GM19238 (cell line): ENCODE data around the gene APMAP.
"Not testable (repeated sequence)": the region's sequence is repeated elsewhere in the genome, so short reads cannot be mapped to it uniquely, and the experiment has no call there.

ENCODE experiments used
- DNase-seq: peaks from one replicate; pipeline ENCODE4 v3.0.0; 2011; ENCODE audit warnings: low spot score; ENCODE audit not compliant: insufficient read length

APMAP gene

GRCh38 chr20:24934716-24935115 is 57.8 kb downstream of the APMAP start:
- no peak for DNase-seq

- DNase-seq, result no peak
Observed at GRCh38 chr20:24934101-24934661, 58.4 kb downstream of the APMAP start.

- no peak for DNase-seq
Observed at GRCh38 chr20:24933266-24933908, 59.2 kb downstream of the APMAP start.

DNA sequence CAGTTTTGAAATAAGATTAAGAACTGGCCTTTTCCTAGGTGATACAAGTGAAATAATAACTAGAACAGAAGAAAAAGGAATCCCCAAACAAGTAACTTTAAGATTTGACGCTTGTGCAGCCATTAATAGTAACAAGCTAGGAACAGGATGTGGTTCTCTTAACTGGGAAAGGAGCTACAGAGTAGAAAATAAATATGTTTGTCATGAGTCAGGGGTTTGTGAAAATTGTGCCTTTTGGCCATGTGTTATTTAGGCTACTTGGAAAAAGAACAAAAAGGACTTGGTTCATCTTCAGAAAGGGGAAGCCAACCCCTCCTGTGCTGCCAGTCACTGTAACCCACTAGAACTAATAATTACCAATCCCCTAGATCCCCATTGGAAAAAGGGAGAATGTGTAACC is 60.7 kb downstream of the APMAP start:
- DNase-seq, result not testable (repeated sequence)

GRCh38 chr20:24930724-24931688 is 61.5 kb downstream of the APMAP start:
- not testable (repeated sequence) for DNase-seq

DNA sequence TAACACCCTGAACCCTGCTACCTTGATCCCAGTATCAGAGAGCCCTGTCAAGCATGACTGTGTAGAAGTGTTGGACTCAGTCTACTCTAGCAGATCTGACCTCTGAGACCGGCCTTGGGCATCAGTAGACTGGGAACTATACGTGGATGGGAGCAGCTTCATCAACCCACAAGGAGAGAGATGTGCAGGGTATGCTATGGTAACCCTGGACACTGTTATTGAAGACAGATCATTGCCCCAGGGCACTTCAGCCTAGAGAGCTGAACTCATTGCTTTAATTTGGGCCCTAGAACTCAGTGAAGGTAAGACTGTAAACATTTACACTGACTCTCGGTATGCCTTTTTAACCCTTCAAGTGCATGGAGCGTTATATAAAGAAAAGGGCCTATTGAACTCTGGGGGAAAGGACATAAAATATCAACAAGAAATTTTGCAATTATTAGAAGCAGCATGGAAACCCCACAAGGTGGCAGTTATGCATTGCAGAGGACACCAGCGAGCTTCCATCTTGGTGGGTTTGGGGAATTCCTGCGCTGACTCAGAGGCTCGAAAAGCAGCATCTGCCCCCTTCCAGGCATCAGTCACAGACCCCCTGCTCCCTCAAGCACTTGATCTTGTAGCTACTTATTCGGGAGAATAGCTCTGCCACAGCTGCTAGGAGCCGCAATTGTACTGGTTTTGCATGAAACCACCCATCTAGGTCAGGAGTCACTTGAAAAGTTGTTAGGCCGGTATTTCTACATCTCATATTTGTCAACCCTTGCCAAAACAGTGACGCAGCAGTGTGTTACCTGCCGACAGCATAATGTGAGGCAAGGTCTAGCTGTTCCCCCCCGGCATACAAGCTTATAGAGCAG is 62.5 kb downstream of the APMAP start:
- DNase-seq, result not testable (repeated sequence)

GRCh38 chr20:24929259-24929658 is 63.3 kb downstream of the APMAP start:
- not testable (repeated sequence) for DNase-seq

DNA sequence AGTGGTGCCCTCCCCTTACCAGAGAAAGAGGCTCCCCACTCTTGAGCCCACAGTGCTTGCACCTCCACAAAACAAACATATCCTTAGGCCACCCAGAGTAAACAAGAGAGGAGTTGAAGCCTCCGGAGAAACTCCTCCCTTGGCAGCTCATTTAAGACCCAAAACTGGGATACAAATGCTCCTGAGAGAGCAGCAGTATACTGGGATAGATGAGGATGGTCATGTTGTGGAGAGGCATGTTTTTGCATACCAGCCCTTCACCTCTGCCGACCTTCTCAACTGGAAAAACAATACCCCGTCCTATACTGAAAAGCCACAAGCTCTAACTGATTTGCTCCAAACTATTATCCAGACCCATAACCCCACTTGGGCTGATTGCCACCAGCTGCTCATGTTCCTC is 71.8 kb downstream of the APMAP start:
- not testable (repeated sequence) for DNase-seq

DNA sequence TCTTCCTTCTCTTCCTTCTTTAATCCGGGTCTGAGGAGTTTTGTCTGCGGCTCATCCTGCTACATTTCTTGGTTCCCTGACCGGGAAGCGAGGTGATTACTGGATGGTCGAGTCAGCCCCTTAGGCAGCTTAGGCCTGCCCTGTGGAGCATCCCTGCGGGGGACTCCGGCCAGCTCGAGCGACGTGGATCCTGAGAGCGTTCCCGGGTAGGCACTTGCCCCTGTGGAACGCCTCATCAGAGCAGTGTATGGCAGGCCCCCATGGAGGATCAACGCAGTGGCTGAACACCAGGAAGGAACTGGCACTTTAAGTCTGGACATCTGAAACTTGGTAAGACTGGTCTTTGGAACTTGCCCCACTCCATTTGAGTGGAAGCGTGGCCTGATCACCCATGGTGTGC is 72.9 kb downstream of the APMAP start:
- DNase-seq, result not testable (repeated sequence)

DNA sequence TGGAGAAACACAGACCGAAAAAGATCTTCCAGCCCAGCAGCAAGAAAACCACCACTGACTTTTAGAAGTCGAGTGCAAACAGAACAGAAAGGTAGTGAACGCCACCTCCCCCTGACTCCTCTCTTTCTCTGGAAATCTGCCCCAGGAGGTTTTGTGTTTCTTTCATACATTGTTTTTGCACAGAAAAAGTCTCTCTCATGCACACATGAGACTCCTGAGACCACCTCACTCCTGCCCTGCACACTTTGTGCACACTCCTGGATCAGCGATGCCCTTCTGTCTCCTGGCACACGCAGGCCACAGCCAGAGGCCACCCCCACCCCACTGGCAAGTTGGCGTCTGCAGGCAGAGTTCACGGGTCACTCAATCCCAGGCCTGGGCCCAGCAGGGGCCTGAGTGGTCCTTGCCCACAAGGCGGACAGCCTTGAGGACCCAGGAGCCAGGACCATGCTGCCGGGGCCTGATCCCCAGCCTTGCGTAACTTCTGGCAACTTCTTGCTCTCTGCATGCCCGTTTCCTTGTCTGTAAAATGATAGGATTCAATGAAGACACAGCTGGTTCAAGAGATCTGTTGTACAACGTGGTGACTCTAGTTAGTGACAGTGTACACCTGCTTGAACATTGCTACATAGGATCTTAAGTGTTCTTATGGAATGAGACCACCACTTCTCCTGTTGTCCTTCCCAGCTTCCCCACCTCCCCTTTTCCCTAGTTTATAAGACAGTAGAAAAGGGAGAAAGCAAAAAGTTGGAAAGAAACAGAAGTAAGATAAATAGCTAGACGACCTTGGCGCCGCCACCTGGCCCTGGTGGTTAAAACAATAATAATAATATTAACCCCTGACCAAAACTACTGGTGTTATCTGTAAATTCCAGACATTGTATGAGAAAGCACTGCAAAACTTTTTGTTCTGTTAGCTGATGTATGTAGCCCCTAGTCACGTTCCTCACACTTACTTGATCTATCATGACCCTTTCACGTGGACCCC is 73.7 kb downstream of the APMAP start:
- DNase-seq, result no peak

- DNase-seq, result peak; percentile 56
Observed at GRCh38 chr20:24917797-24918578, 74.6 kb downstream of the APMAP start.

- DNase-seq, result no peak
Observed at GRCh38 chr20:24917056-24917455, 75.5 kb downstream of the APMAP start.

- no peak for DNase-seq
Observed at GRCh38 chr20:24916412-24916811, 76.1 kb downstream of the APMAP start.

DNA sequence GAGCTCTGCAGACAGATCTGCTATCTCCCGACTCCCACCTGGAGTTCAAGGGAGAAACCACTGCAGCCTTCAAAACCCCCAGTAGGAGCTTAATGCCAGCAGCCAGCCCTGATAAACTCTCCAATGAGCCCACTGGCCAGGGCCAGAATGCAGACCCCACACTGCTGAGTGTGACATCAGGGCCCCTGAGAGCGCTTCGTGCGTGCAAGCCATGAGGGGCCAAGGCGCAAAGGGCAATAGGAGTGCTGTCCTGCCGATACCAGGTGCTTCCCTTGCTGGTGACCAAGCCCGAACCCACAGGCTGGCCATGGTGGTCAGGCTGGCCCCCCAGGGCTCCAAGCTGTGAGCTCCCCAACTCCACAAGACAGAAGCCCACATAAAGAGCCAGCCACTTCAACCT is 76.7 kb downstream of the APMAP start:
- DNase-seq, result no peak

GRCh38 chr20:24915440-24915839 is 77.1 kb downstream of the APMAP start:
- DNase-seq, result no peak

DNA sequence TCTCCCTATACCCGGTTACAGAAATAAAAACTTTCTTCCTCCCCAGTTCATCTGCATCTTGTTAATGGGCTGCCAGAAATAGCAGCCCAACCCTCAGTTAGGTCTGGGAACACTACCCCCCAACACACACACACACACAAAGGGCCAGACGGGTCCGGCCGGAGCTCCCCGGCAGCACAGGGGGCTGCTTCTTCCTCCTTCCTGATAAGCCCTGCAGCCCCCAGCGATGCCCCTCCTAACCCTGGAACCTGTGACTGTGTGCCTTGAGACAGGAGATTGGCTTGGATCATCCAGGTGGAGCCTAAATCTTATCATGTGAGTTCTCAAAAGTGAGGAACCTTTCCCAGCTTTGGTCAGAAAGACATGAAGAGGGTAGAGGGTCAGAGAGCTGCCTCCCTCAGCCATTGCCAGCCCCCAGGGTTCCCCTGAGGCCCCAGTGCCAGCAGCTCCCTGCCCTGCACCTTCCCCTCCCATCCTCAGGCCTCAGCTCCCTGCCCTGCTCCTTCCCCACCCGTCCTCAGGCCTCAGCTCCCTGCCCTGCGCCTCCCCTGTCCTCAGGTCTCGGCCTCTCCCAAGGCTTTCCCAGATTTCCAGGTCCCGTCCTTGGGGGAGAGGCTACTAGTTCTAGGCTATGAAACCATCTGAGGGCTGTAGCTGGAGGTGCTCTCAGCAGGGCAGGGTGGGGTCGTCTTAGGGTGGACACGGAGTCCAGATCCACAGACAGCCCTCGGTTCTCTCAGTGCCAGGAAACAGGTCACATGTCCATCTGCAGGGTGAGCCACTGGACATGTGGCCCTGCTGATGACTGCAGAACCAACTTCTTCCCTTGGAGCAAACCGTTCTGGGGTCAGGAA is 77.9 kb downstream of the APMAP start:
- no peak for DNase-seq

DNA sequence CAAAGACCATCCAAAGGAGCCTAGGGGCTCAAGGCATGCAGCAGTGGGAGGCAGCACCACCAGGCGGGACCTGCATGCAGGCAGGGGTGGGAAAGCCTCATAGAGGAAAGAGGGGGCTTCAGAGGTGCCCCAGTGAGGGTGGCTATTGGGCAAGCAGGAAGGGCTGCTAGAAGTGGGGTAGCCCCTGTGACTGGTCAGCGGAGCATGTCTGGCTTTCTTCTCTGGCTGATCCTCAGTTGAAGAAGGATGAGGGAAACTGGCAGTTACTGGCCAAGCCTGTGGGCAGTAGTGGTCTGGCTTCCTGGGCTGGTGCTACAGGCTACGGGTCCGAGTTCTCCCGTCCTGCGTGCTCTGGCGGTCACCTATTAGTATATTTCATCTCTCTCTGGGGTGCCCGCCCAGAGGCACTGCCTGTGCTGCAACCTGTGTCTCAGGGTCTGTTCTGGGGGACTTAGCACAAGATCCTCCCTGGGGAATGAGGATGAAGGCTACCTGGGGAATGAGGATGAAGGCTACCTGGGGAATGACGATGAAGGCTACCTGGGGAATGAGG is 79.4 kb downstream of the APMAP start:
- DNase-seq, result no peak
